ENCODE data around the gene APC. TPM values are rescaled to one million over a fixed set of nuclear protein-coding genes. Genes with fewer than 3 reads are reported as not detected.

APC gene
- total RNA-seq, result 10 to 100 TPM; 44.4 to 47.9 TPM
- 10 to 100 TPM; 16.6 to 23.7 (median 16.6) TPM for polyA plus RNA-seq
- 54.9 to 113 (median 78.5) reads per million in 6 experiments for total RNA-seq

DNA sequence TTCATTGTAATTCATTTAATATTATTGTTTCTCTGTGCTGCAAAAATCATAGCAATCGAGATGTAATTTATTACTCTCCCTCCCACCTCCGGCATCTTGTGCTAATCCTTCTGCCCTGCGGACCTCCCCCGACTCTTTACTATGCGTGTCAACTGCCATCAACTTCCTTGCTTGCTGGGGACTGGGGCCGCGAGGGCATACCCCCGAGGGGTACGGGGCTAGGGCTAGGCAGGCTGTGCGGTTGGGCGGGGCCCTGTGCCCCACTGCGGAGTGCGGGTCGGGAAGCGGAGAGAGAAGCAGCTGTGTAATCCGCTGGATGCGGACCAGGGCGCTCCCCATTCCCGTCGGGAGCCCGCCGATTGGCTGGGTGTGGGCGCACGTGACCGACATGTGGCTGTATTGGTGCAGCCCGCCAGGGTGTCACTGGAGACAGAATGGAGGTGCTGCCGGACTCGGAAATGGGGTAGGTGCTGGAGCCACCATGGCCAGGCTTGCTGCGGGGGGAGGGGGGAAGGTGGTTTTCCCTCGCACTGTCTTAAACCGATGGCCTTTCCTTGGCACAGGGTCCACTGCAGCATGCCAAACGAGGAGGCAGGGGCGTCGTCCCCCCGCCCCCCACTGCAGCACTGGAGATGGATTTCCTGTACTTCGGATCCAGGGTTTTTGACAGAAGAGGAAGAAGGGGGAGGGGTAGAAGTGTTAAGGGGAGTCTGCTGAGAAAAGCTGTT lies at the start of gene APC:
Gene APC (plus strand): TSS at position 423 of the 728 bp plus-strand sequence. CDS start 17,006 bp downstream, outside the sequence.
- ATAC-seq (peak; percentile 96 to 97), DNase-seq (peak; percentile 64 to 85 (median 72))
- no peaks in the 10 kb centered on the region for H3K9me3 Mint-ChIP-seq
- H3K4me3 Mint-ChIP-seq, result peak within 1 kb of the TSS; percentile 90 to 99 (median 94)
- POLR2A ChIA-PET, result no interaction called here
- H3K36me3 Mint-ChIP-seq, result peaks cover 0 to 3% (median 2%) of the 10 kb centered on the region in 3 donors
- no peaks in the 10 kb centered on the region for H3K27me3 Mint-ChIP-seq
- H3K27ac Mint-ChIP-seq, result peak within 1 kb of the TSS; percentile 48 to 95 (median 91)
- peaks cover 19 to 39% (median 32%) of the 10 kb centered on the region in 4 donors for H3K4me1 Mint-ChIP-seq

DNA sequence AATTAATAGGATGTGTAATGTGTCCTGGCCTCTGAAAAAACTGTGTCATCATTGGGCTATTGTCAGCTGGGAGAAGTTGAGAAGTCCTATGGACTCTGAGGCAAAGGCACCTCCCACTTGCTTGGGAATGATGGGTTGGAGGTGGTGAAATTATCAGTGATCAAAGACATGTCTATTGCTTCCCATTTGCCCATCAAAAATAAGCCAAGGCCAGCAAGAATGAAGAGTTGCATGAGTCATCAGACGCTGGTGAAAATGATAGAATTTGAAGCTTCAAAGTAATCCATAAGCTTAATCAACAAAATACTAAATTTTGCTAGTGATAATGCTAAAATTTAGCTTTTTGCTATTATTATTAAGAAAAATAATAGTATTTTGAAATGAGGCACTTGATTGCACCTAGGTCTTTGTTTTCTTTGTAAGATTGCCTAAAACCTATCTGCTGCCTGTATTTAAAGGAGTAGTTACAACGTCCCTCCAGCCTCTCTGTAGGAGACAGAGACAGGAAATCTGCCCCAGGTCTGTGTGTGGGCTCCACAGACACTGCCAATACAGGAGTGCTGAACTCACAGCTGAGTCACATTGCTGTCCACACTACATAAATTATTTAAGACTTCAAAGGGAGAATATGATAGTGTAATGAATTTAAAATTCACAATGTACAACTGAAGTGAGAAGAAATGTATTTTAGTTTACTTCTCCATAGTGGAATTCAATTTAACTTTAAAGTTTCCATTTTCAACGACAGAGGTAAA lies 48.4 kb upstream of the APC start:
- Mint-ChIP-seq H3K36me3 (no peaks in the 10 kb centered on the region), H3K27ac (no peak overlapping the region), H3K4me3 (no peak overlapping the region), H3K4me1 (peaks cover 0 to 1% (median 0%) of the 10 kb centered on the region in 4 donors), H3K9me3 (peaks cover 0 to 7% (median 0%) of the 10 kb centered on the region in 9 donors), H3K27me3 (peaks cover 11 to 36% (median 17%) of the 10 kb centered on the region in 5 donors)
- POLR2A ChIA-PET, result no interaction called here
- ATAC-seq (no peak), DNase-seq (no peak)

- Mint-ChIP-seq H3K9me3 (peaks cover 0 to 7% (median 0%) of the 10 kb centered on the region in 9 donors), H3K36me3 (no peaks in the 10 kb centered on the region), H3K4me1 (no peaks in the 10 kb centered on the region), H3K27me3 (peaks cover 13 to 36% (median 23%) of the 10 kb centered on the region in 5 donors), H3K4me3 (no peak overlapping the region), H3K27ac (no peak overlapping the region)
- DNase-seq, result no peak
- POLR2A ChIA-PET, result no interaction called here
- no peak for ATAC-seq
These were observed 46.9 kb upstream of the APC start for GRCh38 chr5:112690605-112691338.

DNA sequence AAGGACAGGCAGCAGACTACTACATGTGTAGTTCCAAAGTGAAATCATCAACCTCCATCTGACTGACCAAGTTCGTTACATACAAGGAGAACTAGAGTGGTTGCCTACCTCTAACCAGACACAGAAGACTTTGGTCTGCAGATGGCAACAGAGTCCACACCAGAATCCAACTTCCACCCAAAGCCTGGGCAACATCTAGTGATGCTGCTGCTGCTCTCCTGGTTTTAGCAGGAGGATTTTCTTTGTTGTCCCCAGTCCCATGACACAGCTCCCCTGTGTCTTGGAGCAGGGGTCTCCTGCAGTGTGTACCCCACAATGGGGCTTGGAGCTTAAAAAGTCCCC lies 46.4 kb upstream of the APC start:
- DNase-seq (no peak), ATAC-seq (no peak)
- POLR2A ChIA-PET, result no interaction called here
- Mint-ChIP-seq H3K4me1 (no peaks in the 10 kb centered on the region), H3K27ac (no peak overlapping the region), H3K9me3 (peaks cover 0 to 7% (median 0%) of the 10 kb centered on the region in 9 donors), H3K4me3 (no peak overlapping the region), H3K27me3 (peaks cover 13 to 36% (median 26%) of the 10 kb centered on the region in 5 donors), H3K36me3 (no peaks in the 10 kb centered on the region)

DNA sequence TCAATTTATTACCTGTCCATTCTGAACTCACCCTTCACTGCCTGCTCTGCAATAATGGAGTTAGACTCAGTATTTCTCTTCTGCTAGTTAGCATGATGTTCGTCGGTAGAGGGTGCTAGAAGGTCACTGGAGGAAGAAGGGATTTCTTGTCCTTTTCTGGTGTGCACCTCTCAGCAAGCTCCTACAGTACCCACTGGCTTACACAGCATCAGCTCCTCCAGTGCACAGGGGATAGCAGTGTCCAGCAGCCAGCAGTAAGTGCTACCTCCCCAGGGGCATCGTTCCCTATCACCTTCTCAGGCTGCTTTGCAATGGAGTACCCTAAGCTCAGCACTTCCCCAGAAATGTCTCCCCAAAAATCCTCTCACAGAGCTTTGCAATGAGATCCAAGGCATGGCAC lies 45.9 kb upstream of the APC start:
- peak overlapping the region in 1 of 10 donors; percentile 20 for H3K27ac Mint-ChIP-seq
- no peaks in the 10 kb centered on the region for H3K36me3 Mint-ChIP-seq
- peaks cover 13 to 36% (median 28%) of the 10 kb centered on the region in 5 donors for H3K27me3 Mint-ChIP-seq
- no peak overlapping the region for H3K4me3 Mint-ChIP-seq
- H3K9me3 Mint-ChIP-seq, result peaks cover 0 to 7% (median 0%) of the 10 kb centered on the region in 9 donors
- POLR2A ChIA-PET, result no interaction called here
- no peaks in the 10 kb centered on the region for H3K4me1 Mint-ChIP-seq
- ATAC-seq (no peak), DNase-seq (peak in 1 of 10 donors; percentile 16)

GRCh38 chr5:112692472-112692871 lies 45.2 kb upstream of the APC start:
- no peak for DNase-seq
- no peak overlapping the region for H3K27ac Mint-ChIP-seq
- POLR2A ChIA-PET, result interaction anchor here (0.6 kb wide), 1 partner anchor 66 kb away, joined by 3 read pairs; no protein-coding TSS in a partner anchor
- H3K4me3 Mint-ChIP-seq, result no peak overlapping the region
- H3K4me1 Mint-ChIP-seq, result no peaks in the 10 kb centered on the region
- no peak for ATAC-seq
- H3K9me3 Mint-ChIP-seq, result peaks cover 0 to 7% (median 0%) of the 10 kb centered on the region in 9 donors
- H3K27me3 Mint-ChIP-seq, result peaks cover 12 to 36% (median 33%) of the 10 kb centered on the region in 5 donors
- no peaks in the 10 kb centered on the region for H3K36me3 Mint-ChIP-seq

DNA sequence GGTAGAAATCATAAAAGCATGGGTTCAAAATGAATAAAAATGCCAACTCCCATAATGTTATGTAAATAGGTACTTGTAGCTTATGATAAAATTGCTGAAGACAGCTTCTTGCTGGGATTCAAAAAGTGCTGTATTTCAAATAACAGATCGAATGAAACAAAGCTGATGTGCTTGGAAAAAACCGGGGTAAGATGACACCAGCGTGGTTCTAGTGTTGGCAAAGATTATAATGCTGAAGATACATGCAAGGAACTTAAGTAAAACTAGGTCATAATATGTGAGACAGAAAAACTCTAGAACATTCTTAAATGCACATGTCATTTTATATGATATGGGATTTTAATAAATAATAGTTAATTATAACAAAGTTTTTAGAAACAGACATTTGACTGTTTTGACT lies 44.4 kb upstream of the APC start:
- POLR2A ChIA-PET, result interaction anchor here (0.6 kb wide), 1 partner anchor 65 kb away, joined by 3 read pairs; no protein-coding TSS in a partner anchor
- ATAC-seq (no peak), DNase-seq (no peak)
- Mint-ChIP-seq H3K4me1 (no peaks in the 10 kb centered on the region), H3K9me3 (peaks cover 0 to 7% (median 0%) of the 10 kb centered on the region in 9 donors), H3K36me3 (no peaks in the 10 kb centered on the region), H3K27ac (no peak overlapping the region), H3K4me3 (no peak overlapping the region), H3K27me3 (peaks cover 12 to 36% (median 30%) of the 10 kb centered on the region in 5 donors)

DNA sequence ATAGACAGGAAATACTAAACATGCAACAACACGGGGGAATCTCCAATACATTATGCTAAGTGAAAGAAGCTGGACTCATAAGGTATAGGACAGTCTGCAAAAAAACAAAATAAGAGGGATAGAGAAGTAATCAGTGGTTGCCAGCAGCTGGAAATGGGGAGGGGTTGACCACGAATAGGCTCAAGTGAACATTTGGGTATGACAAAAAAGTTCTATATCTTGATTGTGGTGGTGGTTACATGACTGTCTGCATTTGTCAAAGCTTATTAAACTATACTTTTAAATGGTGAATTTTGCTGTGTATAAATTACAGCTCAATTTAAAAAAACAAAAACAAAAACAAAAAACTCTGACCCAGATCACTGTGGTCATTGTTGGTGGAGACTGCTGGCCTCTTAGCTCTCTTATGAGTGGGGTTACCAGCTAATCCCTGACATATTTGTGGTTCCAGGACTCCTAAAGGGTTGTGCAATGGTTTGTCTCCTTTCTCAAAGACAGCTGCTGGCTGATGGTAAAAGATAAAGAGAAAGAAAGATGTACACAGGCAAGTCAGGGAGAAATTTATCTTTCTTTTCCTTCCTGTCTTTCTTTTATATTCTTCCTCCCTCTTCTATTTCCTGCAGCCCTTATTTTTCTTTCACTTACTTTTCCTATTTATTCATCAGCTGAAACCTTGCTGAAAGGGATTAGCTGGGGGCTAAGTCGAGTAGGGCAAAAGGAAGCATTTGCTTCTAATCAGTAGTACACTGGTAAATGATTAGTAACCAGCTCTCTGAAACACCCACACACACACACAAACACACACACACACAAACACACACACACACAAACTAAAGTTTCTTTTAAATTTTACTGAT lies 42.6 kb upstream of the APC start:
- no peaks in the 10 kb centered on the region for H3K36me3 Mint-ChIP-seq
- H3K4me1 Mint-ChIP-seq, result no peaks in the 10 kb centered on the region
- DNase-seq, result no peak
- peaks cover 10 to 36% (median 20%) of the 10 kb centered on the region in 5 donors for H3K27me3 Mint-ChIP-seq
- H3K4me3 Mint-ChIP-seq, result no peak overlapping the region
- H3K9me3 Mint-ChIP-seq, result peaks cover 0 to 7% (median 0%) of the 10 kb centered on the region in 9 donors
- POLR2A ChIA-PET, result interaction anchor here (0.5 kb wide), 1 partner anchor 54 kb away, joined by 4 read pairs; no protein-coding TSS in a partner anchor
- H3K27ac Mint-ChIP-seq, result no peak overlapping the region
- no peak for ATAC-seq

GRCh38 chr5:112696786-112697185 lies 40.9 kb upstream of the APC start:
- POLR2A ChIA-PET, result no interaction called here
- H3K27ac Mint-ChIP-seq, result no peak overlapping the region
- H3K9me3 Mint-ChIP-seq, result peaks cover 0 to 4% (median 0%) of the 10 kb centered on the region in 9 donors
- no peak for DNase-seq
- H3K4me1 Mint-ChIP-seq, result no peaks in the 10 kb centered on the region
- no peak overlapping the region for H3K4me3 Mint-ChIP-seq
- peaks cover 0 to 3% (median 0%) of the 10 kb centered on the region in 3 donors for H3K36me3 Mint-ChIP-seq
- H3K27me3 Mint-ChIP-seq, result peaks cover 7 to 32% (median 10%) of the 10 kb centered on the region in 5 donors
- no peak for ATAC-seq

DNA sequence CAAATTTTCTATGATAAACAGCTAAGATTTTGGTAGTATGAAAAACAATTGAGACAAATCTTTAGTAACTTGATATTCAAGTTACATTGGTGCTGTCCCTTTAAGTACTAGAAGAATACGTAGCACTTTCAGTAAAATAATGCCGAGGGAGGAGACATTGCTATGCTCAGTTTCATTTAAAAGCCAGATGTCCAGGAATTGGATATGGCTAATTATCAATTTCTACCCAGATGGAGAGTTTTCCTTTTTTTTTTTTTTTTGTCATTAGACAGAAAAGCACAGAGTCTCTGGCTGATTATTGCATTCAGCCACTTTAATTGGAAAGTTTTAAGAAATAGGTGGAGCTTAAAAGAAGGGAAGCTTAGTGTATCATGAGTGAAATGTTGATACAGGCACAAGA lies 40.4 kb upstream of the APC start:
- no peak for ATAC-seq
- Mint-ChIP-seq H3K4me1 (no peaks in the 10 kb centered on the region), H3K27me3 (peaks cover 4 to 28% (median 10%) of the 10 kb centered on the region in 5 donors), H3K27ac (no peak overlapping the region), H3K36me3 (peaks cover 0 to 3% (median 0%) of the 10 kb centered on the region in 3 donors), H3K9me3 (no peaks in the 10 kb centered on the region), H3K4me3 (no peak overlapping the region)
- POLR2A ChIA-PET, result interaction anchor here (0.6 kb wide), 1 partner anchor 148 kb away, joined by 4 read pairs; no protein-coding TSS in a partner anchor
- no peak for DNase-seq

GRCh38 chr5:112697833-112698232 lies 39.9 kb upstream of the APC start:
- POLR2A ChIA-PET, result interaction anchor here (0.6 kb wide), 1 partner anchor 148 kb away, joined by 4 read pairs; no protein-coding TSS in a partner anchor
- ATAC-seq (no peak), DNase-seq (no peak)
- Mint-ChIP-seq H3K9me3 (no peaks in the 10 kb centered on the region), H3K27ac (no peak overlapping the region), H3K27me3 (peaks cover 0 to 25% (median 7%) of the 10 kb centered on the region in 5 donors), H3K4me3 (no peak overlapping the region), H3K4me1 (no peaks in the 10 kb centered on the region), H3K36me3 (peaks cover 0 to 3% (median 0%) of the 10 kb centered on the region in 3 donors)
